ENCODE data around the gene PCSK5. TPM values are rescaled to one million over a fixed set of nuclear protein-coding genes. Genes with fewer than 3 reads are reported as not detected.
"Not testable (repeated sequence)": the region's sequence is repeated elsewhere in the genome, so short reads cannot be mapped to it uniquely, and the experiment has no call there.

PCSK5 gene
- polyA plus RNA-seq, 3 donors, result 4.8 to 13.0 (median 7.1) TPM

DNA sequence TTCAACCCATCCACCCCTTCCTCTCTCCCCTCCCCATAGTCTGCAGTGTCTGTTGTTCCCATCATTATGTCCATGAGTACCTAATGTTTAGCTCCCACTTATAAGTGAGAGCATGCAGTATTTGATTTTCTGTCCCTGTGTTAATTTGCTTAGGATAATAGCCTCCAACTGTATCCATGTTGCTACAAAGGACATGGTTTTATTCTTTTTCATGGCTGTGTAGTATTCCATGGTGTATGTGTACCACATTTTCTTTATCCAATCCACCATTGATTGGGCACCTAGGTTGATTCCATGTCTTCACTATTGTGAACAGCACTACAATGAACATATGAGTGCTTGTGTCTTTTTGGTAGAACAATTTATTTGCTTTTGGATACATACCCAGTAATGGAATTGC is 187.1 kb downstream of the PCSK5 start:
- no peaks in the 10 kb centered on the region for H3K79me2 ChIP-seq (ENCODE audit: insufficient read depth, low read length)
- H3K27ac Mint-ChIP-seq, result no peak overlapping the region

DNA sequence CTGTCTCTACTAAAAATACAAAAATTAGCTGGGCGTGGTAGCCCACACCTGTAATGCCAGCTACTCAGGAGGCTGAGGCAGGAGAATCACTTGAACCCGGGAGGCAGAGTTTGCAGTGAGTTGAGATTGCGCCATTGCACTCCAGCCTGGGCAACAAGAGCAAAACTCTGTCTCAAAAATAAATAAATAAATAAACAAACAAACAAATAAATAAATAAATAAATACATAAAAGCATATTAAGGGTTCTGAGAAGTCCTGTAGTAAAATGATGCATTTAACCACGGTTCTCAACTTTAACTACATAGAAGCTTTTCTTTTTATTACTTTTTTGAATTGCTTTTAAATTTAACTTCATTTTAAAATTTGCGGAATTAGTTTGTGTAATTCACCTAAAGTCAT is 190.8 kb downstream of the PCSK5 start:
- H3K9ac ChIP-seq (ENCODE audit: insufficient read depth, low read length, poor library complexity, severe bottlenecking); H3K4me2 ChIP-seq (replicated peaks; ENCODE audit: extremely low read depth, low read length, poor library complexity, severe bottlenecking); H3K4me3 ChIP-seq (replicated peaks in 1 of 3; ENCODE audit: low read depth in 2 of 3, low read length in 3 of 3); intact Hi-C loops (cut with micrococcal nuclease); H2AFZ ChIP-seq (ENCODE audit: insufficient read depth, low read depth, low read length, poor library complexity, severe bottlenecking); H3K27ac Mint-ChIP-seq; DNase-seq; H3K27me3 ChIP-seq (ENCODE audit: control insufficient read depth in 2 of 2, insufficient read depth in 2 of 2, low read length in 2 of 2); H3K9me3 ChIP-seq (replicated peaks in 1 of 2; ENCODE audit: control insufficient read depth in 1 of 2, insufficient read depth in 1 of 2, low read length in 2 of 2); H3K4me1 ChIP-seq (ENCODE audit: control insufficient read depth in 1 of 2, insufficient read depth in 2 of 2, low read length in 2 of 2); H3K27ac ChIP-seq (ENCODE audit: low read depth in 1 of 2, low read length in 2 of 2); H3K4me1 Mint-ChIP-seq; H4K20me1 ChIP-seq (ENCODE audit: insufficient read depth, low read length); H3K4me3 Mint-ChIP-seq; H3K79me2 ChIP-seq (ENCODE audit: insufficient read depth, low read length); H3K27me3 Mint-ChIP-seq (ENCODE audit: low read depth in 3 of 3): not testable (repeated sequence)
- Mint-ChIP-seq H3K36me3 (peaks cover 37 to 38% of the 10 kb centered on the region in 2 donors), H3K9me3 (peaks cover 0 to 12% (median 5%) of the 10 kb centered on the region in 7 donors)
- WGBS (ENCODE audit: insufficient coverage), result no CpG with 5 or more reads among the region's 5 CpGs
- H3K36me3 ChIP-seq (replicated peaks in 1 of 2; ENCODE audit: control insufficient read depth in 1 of 2, insufficient read depth in 2 of 2, low read length in 2 of 2), result peaks cover 7 to 32% of the 10 kb centered on the region in 2 donors

More for the DNA sequence above, 187.1 kb downstream of the PCSK5 start:
- peaks cover 0 to 12% (median 5%) of the 10 kb centered on the region in 7 donors for H3K9me3 Mint-ChIP-seq
- Histone ChIP-seq H3K9me3 (replicated peaks in 1 of 2; ENCODE audit: control insufficient read depth in 1 of 2, insufficient read depth in 1 of 2, low read length in 2 of 2) (peaks cover 0 to 5% of the 10 kb centered on the region in 2 donors), H3K4me1 (ENCODE audit: control insufficient read depth in 1 of 2, insufficient read depth in 2 of 2, low read length in 2 of 2) (no peaks in the 10 kb centered on the region), H3K4me2 (replicated peaks; ENCODE audit: extremely low read depth, low read length, poor library complexity, severe bottlenecking) (no peak overlapping the region), H4K20me1 (ENCODE audit: insufficient read depth, low read length) (no peaks in the 10 kb centered on the region), H3K4me3 (replicated peaks in 1 of 3; ENCODE audit: low read depth in 2 of 3, low read length in 3 of 3) (no peak overlapping the region), H3K27me3 (ENCODE audit: control insufficient read depth in 2 of 2, insufficient read depth in 2 of 2, low read length in 2 of 2) (no peaks in the 10 kb centered on the region), H3K9ac (ENCODE audit: insufficient read depth, low read length, poor library complexity, severe bottlenecking) (no peak overlapping the region), H3K27ac (ENCODE audit: low read depth in 1 of 2, low read length in 2 of 2) (no peak overlapping the region), H2AFZ (ENCODE audit: insufficient read depth, low read depth, low read length, poor library complexity, severe bottlenecking) (no peak overlapping the region), H3K36me3 (replicated peaks in 1 of 2; ENCODE audit: control insufficient read depth in 1 of 2, insufficient read depth in 2 of 2, low read length in 2 of 2) (peaks cover 8 to 33% of the 10 kb centered on the region in 2 donors)
- H3K4me1 Mint-ChIP-seq, result no peaks in the 10 kb centered on the region
- no peaks in the 10 kb centered on the region for H3K27me3 Mint-ChIP-seq (ENCODE audit: low read depth in 3 of 3)
- intact Hi-C loops (cut with micrococcal nuclease), result no loop called here
- H3K4me3 Mint-ChIP-seq, result no peak overlapping the region
- H3K36me3 Mint-ChIP-seq, result peaks cover 34 to 49% of the 10 kb centered on the region in 2 donors
- TF ChIP-seq, protein P1, sequence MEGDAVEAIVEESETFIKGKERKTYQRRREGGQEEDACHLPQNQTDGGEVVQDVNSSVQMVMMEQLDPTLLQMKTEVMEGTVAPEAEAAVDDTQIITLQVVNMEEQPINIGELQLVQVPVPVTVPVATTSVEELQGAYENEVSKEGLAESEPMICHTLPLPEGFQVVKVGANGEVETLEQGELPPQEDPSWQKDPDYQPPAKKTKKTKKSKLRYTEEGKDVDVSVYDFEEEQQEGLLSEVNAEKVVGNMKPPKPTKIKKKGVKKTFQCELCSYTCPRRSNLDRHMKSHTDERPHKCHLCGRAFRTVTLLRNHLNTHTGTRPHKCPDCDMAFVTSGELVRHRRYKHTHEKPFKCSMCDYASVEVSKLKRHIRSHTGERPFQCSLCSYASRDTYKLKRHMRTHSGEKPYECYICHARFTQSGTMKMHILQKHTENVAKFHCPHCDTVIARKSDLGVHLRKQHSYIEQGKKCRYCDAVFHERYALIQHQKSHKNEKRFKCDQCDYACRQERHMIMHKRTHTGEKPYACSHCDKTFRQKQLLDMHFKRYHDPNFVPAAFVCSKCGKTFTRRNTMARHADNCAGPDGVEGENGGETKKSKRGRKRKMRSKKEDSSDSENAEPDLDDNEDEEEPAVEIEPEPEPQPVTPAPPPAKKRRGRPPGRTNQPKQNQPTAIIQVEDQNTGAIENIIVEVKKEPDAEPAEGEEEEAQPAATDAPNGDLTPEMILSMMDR (IDR thresholded peaks at IDR 0.05), result no peak
- DNase-seq, result no peak
